ENCODE results near the gene TMOD1. TPM values are rescaled to one million over a fixed set of nuclear protein-coding genes. Genes with fewer than 3 reads are reported as not detected.

Gene TMOD1
- total and polyA plus RNA-seq, 2 experiments from 2014 or later, result 0.69 to 4.5 TPM

GRCh38 chr9:97527626-97528528 is 26.4 kb downstream of the TMOD1 start (continued):
- TF ChIP-seq ZNF462 (CRISPR knock-in tag; IDR thresholded peaks at IDR 0.05) (no peak), EZH2phosphoT487 (IDR thresholded peaks at IDR 0.05; ENCODE audit: unreplicated experiment) (no peak)
- TF ChIP-seq, protein P1, sequence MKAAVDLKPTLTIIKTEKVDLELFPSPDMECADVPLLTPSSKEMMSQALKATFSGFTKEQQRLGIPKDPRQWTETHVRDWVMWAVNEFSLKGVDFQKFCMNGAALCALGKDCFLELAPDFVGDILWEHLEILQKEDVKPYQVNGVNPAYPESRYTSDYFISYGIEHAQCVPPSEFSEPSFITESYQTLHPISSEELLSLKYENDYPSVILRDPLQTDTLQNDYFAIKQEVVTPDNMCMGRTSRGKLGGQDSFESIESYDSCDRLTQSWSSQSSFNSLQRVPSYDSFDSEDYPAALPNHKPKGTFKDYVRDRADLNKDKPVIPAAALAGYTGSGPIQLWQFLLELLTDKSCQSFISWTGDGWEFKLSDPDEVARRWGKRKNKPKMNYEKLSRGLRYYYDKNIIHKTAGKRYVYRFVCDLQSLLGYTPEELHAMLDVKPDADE (IDR thresholded peaks at IDR 0.05), result no peak

DNA sequence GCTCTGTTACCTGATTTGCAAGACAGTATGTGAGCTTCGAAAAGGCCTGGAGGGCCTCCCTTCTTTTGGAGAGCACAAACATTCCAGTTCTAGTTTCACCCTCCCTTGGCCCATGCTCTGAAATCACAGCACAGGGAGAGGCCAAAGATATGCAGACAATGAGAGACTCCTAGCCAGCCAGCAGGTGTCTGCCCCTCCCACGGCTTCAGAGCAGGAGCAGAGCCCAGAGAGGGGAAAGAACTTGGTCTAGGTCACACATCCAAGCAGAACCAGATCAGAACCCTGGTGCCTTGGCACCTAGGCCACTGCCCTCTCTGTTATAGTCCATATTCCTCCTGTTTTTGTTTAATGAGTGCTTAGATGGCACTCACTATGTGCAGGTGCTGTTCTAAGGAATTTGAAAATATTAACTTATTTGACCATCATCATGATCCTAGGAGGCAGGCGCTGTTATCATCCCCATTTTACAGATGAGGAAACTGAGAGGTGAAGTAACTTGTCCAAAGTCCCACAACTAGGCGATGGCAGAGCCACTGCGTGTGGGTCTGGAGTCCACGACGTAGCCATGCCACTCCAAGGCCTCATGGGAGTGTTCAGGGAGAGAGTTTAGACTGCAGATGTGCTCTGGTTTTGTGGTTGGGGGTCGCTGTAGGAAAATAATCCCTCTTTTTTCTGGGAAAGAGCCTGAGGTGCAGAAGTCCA is 27.2 kb downstream of the TMOD1 start:
- Mint-ChIP-seq H3K36me3 (ENCODE audit: low read depth) (no peaks in the 10 kb centered on the region), H3K27me3 (ENCODE audit: insufficient read depth, low read depth, poor library complexity) (peaks cover 12% of the 10 kb centered on the region), H3K9me3 (no peaks in the 10 kb centered on the region), H3K27ac (peak overlapping the region; percentile 85; the same call in 1 of the 2 replicates), H3K4me1 (peaks cover 32% of the 10 kb centered on the region), H3K4me3 (peak overlapping the region; percentile 23; the same call in 2 of the 3 replicates)
- ATAC-seq (peak; percentile 92), DNase-seq (ENCODE audit: low spot score) (peak; percentile 78)
- Histone ChIP-seq H3K36me3 (ENCODE audit: insufficient read depth) (no peaks in the 10 kb centered on the region), H2AFZ (peak overlapping the region; percentile 14; the same call in 1 of the 2 replicates), H3K4me3 (no peak overlapping the region), H3K9me2 (ENCODE audit: insufficient read depth) (no peaks in the 10 kb centered on the region), H3F3A (replicated peaks; ENCODE audit: low read depth) (no peaks in the 10 kb centered on the region), H3K4me1 (ENCODE audit: insufficient read depth) (peaks cover 16% of the 10 kb centered on the region), H3K27me3 (ENCODE audit: insufficient read depth) (no peaks in the 10 kb centered on the region), H3K27ac (ENCODE audit: low read depth) (peak overlapping the region; percentile 36), H3K79me2 (replicated peaks; ENCODE audit: insufficient read depth) (no peaks in the 10 kb centered on the region), H4K20me1 (replicated peaks; ENCODE audit: insufficient read depth) (no peaks in the 10 kb centered on the region), H3K4me2 (peak overlapping the region; percentile 63)
- TF ChIP-seq ZNF331 (CRISPR knock-in tag; IDR thresholded peaks at IDR 0.05; ENCODE audit: low read depth) (no peak), ZNF462 (CRISPR knock-in tag; IDR thresholded peaks at IDR 0.05) (peak; percentile 63), ZNF114 (CRISPR knock-in tag; IDR thresholded peaks at IDR 0.05) (no peak)

Measured in GM23338 (cell line).